Smooth muscle cell (in vitro differentiated cells): Measurements from ENCODE around the gene ERCC5. TPM values are rescaled to one million over a fixed set of nuclear protein-coding genes. Genes with fewer than 3 reads are reported as not detected.

Experiments
- DNase-seq: peaks from one replicate; lab custom pipeline; 2025; ENCODE audit not compliant: unreplicated experiment; lab: John Stamatoyannopoulos, UW
- H2AFZ ChIP-seq: fragments of 200-600 bp; sonication (generic); 2 replicates; pipeline ENCODE4 v1.6.0; 2016; ENCODE audit warnings: antibody characterized with exemption, low read depth, mild to moderate bottlenecking
- H3F3A ChIP-seq: fragments of 200-600 bp; sonication (generic); 2 replicates; pipeline ENCODE4 v1.6.0; 2017; ENCODE audit warnings: antibody characterized with exemption, low read depth
- H3K27ac ChIP-seq: fragments of 200-600 bp; sonication (generic); 2 replicates; pipeline ENCODE4 v1.5.1; 2016; ENCODE audit warnings: low read depth, mild to moderate bottlenecking
- H3K27me3 ChIP-seq: fragments of 200-600 bp; sonication (generic); 2 replicates; pipeline ENCODE4 v1.6.1; 2016; ENCODE audit warnings: low read depth, mild to moderate bottlenecking
- H3K36me3 ChIP-seq: fragments of 200-600 bp; sonication (generic); 2 replicates; pipeline ENCODE4 v1.5.1; 2016; ENCODE audit warnings: low read depth
- H3K4me1 ChIP-seq: fragments of 200-600 bp; sonication (generic); 2 replicates; pipeline ENCODE4 v1.5.1; 2016; ENCODE audit warnings: low read depth
- H3K4me2 ChIP-seq: fragments of 200-600 bp; sonication (generic); 2 replicates; pipeline ENCODE4 v1.6.0; 2016; ENCODE audit warnings: mild to moderate bottlenecking
- H3K4me3 ChIP-seq: fragments of 200-600 bp; sonication (generic); 2 replicates; pipeline ENCODE4 v1.5.1; 2016; ENCODE audit warnings: mild to moderate bottlenecking
- H3K79me2 ChIP-seq: fragments of 200-600 bp; sonication (generic); 2 replicates; pipeline ENCODE4 v1.6.0; 2016; ENCODE audit warnings: low read depth, mild to moderate bottlenecking
- H3K9ac ChIP-seq: fragments of 200-600 bp; sonication (generic); 2 replicates; pipeline ENCODE4 v1.6.0; 2016; ENCODE audit warnings: low read depth
- H3K9me3 ChIP-seq: fragments of 200-600 bp; sonication (generic); replicated peaks from 2 replicates; pipeline ENCODE4 v1.5.1; 2016; ENCODE audit warnings: low read depth
- H4K20me1 ChIP-seq: fragments of 200-600 bp; sonication (generic); 2 replicates; pipeline ENCODE4 v1.6.0; 2016; ENCODE audit warnings: low read depth
- CTCF ChIP-seq: fragments of 200-600 bp; sonication (generic); IDR thresholded peaks from 2 replicates; pipeline ENCODE4 v1.5.1; 2017; ENCODE audit warnings: borderline replicate concordance, mild to moderate bottlenecking, antibody characterized with exemption; ENCODE audit not compliant: insufficient read depth, poor library complexity, severe bottlenecking
- whole genome bisulfite sequencing: methylation state at CpG from one replicate; pipeline ENCODE4 v1.1.7; 2016; ENCODE audit warnings: low lambda C conversion rate; 5-methylcytosine and 5-hydroxymethylcytosine counted together
- polyA plus RNA-seq: library from polyadenylated mRNA; unstranded; fragments of >200 nt; fragmentation: Nextera tagmentation; extraction: Ambion mirVana; gene quantifications from 2 replicates; pipeline ENCODE4 v1.2.1, GENCODE V29; 2016
- total RNA-seq: library from RNA; depleted of rRNA; stranded (reverse); fragments of >200 nt; gene quantifications from 2 replicates; pipeline ENCODE4 v1.2.3, GENCODE V29; 2014

Gene ERCC5
- total and polyA plus RNA-seq, 2 experiments from 2014 or later, result 30.1 to 65.2 TPM

- H3K9ac ChIP-seq, result no peak overlapping the region
- no peak for TF ChIP-seq CTCF
Measured at GRCh38 chr13:102877303-102877702, 31.5 kb downstream of the ERCC5 start.

GRCh38 chr13:102878481-102878880, 32.6 kb downstream of the ERCC5 start:
- Histone ChIP-seq H4K20me1 (no peaks in the 10 kb centered on the region), H3K9me3 (no peaks in the 10 kb centered on the region), H3K9ac (no peak overlapping the region), H3K4me2 (no peak overlapping the region), H3K27ac (no peak overlapping the region), H3K4me1 (no peaks in the 10 kb centered on the region), H3F3A (no peaks in the 10 kb centered on the region), H3K79me2 (no peaks in the 10 kb centered on the region), H2AFZ (no peak overlapping the region), H3K36me3 (peaks cover 14% of the 10 kb centered on the region), H3K27me3 (no peaks in the 10 kb centered on the region), H3K4me3 (no peak overlapping the region)
- no peak for DNase-seq
- TF ChIP-seq CTCF, result no peak
- 89% methylated on average over 5 of the region's 5 CpGs for WGBS

More at GRCh38 chr13:102877303-102877702, 31.5 kb downstream of the ERCC5 start:
- H3K36me3 ChIP-seq, result peaks cover 24% of the 10 kb centered on the region
- no peaks in the 10 kb centered on the region for H3K9me3 ChIP-seq
- 91% methylated on average over 1 of the region's 1 CpG for WGBS
- no peaks in the 10 kb centered on the region for H3K79me2 ChIP-seq
- no peaks in the 10 kb centered on the region for H4K20me1 ChIP-seq
- no peaks in the 10 kb centered on the region for H3K4me1 ChIP-seq
- no peak for DNase-seq
- H3K4me2 ChIP-seq, result no peak overlapping the region
- H3K27ac ChIP-seq, result no peak overlapping the region
- H3K4me3 ChIP-seq, result no peak overlapping the region
- H2AFZ ChIP-seq, result no peak overlapping the region
- H3K27me3 ChIP-seq, result no peaks in the 10 kb centered on the region
- H3F3A ChIP-seq, result no peaks in the 10 kb centered on the region

- DNase-seq, result no peak
- H3K27me3 ChIP-seq, result no peaks in the 10 kb centered on the region
- 73% methylated on average over 13 of the region's 13 CpGs for WGBS
- no peak overlapping the region for H3K4me2 ChIP-seq
- peaks cover 7% of the 10 kb centered on the region for H3K36me3 ChIP-seq
- no peaks in the 10 kb centered on the region for H3K9me3 ChIP-seq
- H3K4me3 ChIP-seq, result no peak overlapping the region
- TF ChIP-seq CTCF, result no peak
- no peaks in the 10 kb centered on the region for H3K79me2 ChIP-seq
- H3K27ac ChIP-seq, result no peak overlapping the region
- no peak overlapping the region for H3K9ac ChIP-seq
- H3K4me1 ChIP-seq, result no peaks in the 10 kb centered on the region
- H4K20me1 ChIP-seq, result no peaks in the 10 kb centered on the region
- no peak overlapping the region for H2AFZ ChIP-seq
- H3F3A ChIP-seq, result no peaks in the 10 kb centered on the region
Measured at GRCh38 chr13:102879793-102880499, 34.1 kb downstream of the ERCC5 start.
